NCI-H187 treated with DMSO at 0.1 percent for 48 hours (cell line): Measurements from ENCODE around the gene PCNX2.
"Not testable (repeated sequence)": the region's sequence is repeated elsewhere in the genome, so short reads cannot be mapped to it uniquely, and the experiment has no call there.

Source experiments
- DNase-seq: peaks from one replicate; lab custom pipeline; 2025; lab: John Stamatoyannopoulos, UW

Gene PCNX2

DNA sequence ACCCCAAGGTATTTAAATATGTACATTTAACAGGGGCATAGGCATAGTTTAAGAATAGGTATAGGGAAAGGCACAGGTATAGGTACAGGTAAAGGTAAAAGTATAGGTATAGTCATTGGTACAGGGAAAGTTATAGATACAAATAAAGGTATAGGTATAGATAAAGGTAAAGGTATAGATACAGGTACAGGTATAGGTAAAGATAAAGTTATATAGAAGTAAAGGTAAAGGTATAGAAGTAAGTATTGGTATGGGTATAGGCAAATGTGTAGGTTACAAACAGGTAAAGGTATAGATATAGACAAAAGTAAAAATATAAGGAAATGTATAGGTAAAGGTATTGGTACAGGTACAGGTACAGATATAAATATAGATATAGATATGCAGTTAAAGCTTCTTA is 137.2 kb downstream of the PCNX2 start:
- no peak for DNase-seq

- no peak for DNase-seq
These were observed 138.3 kb downstream of the PCNX2 start for GRCh38 chr1:233157245-233157644.

DNA sequence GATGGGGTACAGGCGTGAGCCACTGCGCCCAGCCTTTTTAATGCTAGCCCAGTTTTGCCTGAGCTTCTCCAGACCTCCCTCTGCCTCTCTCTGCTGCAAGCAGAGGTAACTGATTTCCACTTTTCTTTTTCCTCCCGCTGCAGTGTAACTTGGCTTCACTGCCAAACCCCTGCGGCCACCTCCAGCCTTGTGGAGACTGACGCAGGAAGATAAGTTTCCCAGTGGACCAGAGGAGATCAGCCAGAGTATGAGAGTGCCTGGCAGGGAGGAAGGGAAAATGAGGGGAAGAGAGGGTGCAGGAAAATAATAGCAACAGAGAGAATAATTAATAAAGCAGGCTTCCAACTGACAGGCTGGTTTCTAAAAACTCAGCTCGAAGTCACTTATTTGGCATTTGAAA is 143.7 kb downstream of the PCNX2 start:
- DNase-seq, result no peak

DNA sequence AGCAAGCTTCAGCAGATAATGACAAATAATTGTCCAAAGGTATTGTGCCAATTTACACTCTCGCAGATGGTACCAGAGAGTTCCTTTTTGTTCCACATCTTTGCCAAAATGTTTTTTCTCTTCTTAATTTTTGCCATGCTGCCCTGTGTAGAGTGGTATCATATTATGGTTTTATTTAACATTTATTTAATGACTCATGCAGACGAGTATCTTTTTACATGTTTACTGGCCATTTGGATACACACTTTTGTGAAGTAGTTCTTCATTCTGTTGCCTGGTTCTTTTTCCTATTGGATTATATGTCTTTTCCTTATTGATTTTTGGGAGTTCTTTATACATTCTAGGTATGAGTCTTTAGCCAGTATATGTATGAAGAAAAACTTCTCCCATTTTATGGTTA is 151.1 kb downstream of the PCNX2 start:
- DNase-seq, result no peak

GRCh38 chr1:233143241-233143640 is 152.3 kb downstream of the PCNX2 start:
- DNase-seq, result no peak

DNA sequence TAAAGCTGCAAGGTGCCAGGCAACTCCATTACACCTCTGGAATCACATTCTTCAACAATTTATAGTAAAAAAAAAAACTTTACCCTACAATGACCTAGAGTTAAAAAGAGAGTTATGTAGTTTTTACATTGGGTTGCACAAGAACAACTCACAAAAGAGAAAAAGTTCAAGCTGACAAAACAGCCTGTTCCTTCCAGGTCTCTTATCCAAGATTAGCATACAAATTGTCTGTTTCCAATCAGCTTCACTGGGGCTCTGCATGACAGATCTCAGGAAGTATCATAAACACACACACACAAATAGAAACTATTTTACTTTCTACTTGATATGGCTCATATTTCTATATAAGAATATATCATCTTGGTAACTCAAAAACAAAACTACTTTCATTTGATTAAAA is 154.6 kb downstream of the PCNX2 start:
- no peak for DNase-seq

GRCh38 chr1:233140499-233140898 is 155.0 kb downstream of the PCNX2 start:
- no peak for DNase-seq

DNA sequence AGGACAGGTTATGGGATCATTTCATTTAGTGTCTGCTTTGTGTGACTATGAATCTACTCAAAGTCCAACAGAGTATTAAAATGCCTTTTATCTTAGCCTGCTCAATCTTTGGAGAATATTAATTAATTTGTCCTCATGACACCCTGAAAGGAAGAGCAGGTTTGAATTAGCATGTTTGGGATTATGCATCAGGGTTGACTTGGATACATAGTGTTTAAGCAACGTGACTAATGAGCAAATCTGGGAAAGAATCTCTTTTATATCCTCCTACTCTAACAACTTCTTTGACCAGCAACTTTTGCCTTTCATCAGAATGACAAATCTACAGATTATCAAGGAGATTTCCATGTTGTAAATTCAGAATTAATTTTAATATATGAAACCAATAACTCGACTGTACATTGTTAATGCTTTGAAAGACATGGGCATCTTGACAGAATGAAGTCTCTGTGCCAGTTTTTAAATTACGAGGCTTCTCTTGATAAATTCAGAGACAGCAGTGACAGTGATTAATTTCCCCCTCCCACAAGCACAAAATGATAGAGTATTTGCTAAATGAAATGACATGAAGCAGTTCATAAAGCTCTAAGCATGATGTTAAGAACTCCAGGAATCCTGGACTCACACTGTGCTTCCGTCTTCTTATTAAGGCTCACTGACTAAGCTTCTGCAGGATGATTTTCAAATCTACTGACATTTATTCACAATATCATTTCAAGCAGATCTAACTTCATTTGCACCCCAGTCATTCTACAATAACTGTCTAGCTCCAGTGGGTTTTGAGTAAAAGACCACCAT is 156.5 kb downstream of the PCNX2 start:
- no peak for DNase-seq

- DNase-seq, result no peak
These were observed 159.7 kb downstream of the PCNX2 start for GRCh38 chr1:233135833-233136232.

DNA sequence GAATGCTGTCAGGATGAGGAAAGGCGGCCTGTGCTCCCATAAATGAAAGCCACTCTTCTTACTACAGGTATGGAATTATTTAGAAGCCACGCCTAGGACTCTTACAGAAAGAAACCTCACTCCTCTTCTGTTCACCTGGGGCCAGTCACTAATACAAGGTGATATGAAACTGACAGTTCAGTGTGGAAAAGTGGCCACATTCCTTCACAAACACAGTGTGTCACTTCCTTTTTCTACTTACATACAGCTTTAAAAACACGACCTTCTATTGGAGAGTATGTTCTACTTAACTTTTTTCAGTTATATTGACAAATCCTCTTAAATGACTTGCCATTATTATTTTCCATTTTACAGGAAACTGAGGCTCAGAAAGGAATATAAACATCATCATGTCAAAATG is 163.1 kb downstream of the PCNX2 start:
- DNase-seq, result no peak

DNA sequence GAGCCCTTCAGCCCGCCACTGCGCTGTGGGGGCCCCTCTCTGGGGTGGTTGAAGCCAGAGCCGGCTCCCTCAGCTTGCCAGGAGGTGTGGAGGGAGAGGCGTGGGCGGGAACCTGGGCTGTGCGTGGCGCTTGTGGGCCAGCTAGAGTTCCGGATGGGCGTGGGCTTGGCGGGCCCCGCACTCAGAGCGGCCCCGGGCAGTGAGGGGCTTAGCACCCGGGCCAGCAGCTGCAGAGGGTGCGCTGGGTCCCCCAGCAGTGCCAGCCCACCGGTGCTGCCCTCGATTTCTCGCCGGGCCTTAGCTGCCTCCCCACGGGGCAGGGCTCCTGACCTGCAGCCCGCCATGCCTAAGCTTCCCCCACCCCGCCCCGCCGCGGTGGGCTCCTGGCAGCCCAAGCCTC is 166.5 kb downstream of the PCNX2 start:
- DNase-seq, result not testable (repeated sequence)

DNA sequence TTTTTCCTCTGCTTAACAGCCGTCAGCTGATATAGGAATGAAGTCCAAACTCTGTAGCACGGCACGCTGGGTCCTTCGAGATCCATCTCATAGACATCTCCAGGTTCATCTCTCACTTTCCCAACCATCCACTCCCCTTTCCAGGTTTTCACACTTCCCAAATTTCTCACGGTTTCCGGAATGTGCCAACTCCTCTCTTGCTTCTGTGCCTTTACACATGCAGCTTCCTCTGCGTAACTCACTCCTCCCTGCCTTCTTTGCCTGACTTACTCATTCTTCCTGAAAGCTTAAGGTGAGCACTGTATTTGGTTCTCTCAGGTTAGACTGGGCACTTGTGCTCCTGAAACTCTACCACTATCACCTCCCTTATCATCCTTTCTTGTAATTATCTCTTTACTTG is 168.4 kb downstream of the PCNX2 start:
- DNase-seq, result no peak

DNA sequence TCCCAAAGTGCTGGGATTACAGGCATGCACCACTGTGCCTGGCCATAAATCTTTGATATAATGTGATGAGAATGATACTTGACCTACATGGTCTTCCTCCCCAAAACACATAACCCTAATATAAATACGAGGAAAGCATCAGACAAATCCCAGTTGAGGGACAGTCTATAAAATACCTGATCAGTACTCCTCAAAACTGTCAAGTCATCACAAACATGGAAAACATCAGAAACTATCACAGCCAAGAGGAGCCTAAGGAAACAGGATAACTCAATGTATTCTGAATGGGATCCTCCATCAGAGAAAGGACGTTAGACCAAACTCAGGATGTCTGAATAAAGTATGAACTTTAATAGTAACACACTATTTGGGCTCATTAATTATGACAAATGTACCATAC is 172.7 kb downstream of the PCNX2 start:
- DNase-seq, result no peak

DNA sequence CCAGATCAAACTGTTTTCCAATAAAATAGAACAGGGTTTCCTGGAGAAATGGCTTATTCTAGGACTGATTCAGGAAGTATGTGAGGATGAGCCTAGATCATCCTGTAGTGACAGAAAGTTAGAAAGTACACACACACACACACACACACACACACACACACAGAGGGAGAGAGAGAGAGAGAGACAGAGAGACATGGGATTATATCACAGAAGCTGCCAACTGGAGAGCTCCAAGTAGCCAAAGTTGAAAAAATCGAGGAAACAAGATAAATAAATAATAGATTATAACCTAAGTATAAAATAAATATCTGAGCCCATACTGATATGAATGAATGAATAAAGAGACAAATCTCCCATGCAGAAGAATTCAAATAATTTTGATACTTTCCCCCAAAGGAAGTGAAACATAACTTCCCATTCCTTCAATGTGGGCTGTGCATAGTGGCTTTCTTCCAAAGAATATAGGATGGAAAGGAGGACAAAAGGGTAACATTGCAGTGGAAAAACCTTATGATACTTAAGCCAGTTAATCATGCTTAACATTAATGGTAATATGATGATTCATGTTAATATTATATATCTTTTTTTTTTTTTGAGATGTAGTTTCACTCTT is 173.5 kb downstream of the PCNX2 start:
- no peak for DNase-seq

GRCh38 chr1:233114860-233115259 is 180.7 kb downstream of the PCNX2 start:
- no peak for DNase-seq

- no peak for DNase-seq
These were observed 181.4 kb downstream of the PCNX2 start for GRCh38 chr1:233114159-233114558.

DNA sequence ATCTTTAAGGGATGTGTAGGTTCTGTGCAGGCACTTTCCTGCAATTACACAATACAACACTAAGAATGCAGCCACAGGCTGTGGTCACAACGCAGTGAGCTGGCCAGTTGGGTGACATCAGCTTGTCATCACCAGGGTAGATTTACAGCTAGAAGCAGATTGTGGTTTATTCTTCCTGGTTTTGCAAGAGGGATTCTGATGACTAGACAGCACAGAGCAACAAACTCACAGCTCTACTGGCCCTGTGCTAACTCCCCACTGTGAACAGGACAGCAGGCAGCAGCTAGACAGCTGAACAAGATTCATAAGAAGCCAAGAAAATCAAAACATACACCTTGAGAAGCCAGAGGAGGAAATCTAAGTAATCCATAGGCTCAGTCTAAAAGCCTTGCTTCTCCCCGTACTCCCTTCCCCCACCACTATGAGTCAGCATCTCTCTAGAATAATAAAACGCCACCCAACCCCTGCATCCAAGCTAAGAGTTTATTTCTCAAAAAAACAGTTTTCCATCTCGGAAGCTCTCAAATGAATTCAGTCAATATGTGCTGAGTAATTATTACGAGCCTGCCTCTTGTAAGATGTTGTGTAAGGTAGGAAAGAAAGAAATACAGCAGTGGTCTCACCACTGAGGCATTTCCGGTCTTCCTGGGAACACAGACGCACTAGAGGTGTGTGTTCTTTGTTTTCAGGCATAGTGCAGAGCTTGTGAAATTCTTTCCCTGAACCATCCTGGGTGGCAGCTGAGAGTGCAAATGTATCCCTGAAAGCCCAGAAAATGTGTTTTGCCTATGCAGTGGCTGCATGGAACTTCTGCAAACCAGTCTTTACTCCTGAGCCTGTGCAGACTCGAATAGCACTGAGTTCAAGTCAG is 182.3 kb downstream of the PCNX2 start:
- DNase-seq, result no peak

DNA sequence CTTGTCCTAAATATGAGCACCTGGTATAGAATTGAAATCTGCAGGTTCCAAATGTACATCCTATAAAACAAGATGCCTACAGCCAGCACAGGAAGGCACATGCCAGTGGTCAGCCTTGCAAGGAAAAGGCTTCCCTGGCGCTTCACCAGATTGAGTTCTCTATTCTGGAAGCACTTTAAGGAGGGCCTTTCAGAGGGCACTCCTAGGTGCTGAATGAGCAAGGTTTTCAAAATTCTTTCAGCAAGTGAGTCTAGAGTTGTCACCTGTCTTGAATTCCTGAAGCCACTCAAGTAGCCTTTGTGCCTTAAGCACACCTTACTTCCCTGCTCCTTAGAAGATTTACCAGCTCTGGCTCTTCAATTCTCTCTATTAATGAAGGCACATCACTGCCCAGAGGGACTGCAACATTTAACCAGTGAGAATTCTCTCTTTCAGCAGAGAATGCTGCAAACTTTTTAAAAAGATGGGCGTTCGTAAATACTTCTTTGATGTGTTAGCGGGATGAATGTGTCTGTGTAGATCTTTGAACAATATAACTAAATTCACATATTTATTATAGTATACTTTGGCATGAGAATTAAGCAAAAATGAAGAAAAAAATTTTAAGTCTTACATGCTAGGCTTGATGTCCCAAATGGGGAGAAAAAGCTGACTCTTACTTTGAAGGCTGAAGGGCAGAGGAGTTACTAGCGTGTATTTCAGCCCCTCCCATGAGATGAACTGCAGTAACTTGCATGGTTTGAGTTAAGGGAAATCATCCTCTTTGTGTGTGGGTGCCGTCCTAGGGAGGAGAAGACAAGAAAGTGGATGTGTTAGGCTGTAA is 183.1 kb downstream of the PCNX2 start:
- DNase-seq, result no peak

- DNase-seq, result no peak
These were observed 183.8 kb downstream of the PCNX2 start for GRCh38 chr1:233111731-233112130.

DNA sequence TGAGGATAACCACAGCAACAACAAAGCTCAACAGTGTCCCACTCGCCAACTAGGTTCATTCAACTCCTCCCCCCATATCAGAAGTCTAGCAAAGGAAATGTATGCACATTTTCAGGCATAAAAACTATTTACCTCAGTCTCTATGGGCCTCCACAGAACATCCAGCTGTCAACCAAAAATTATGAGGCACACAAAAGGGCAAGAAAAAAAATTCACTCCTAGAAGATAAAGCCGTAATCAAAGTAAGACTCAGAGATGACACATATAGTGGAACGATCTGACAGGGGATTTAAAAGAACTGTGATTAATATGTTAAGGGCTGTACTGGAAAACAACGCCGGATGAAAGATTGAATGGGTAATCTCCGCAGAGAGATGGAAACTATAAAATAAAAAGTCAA is 186.4 kb downstream of the PCNX2 start:
- DNase-seq, result no peak

- DNase-seq, result not testable (repeated sequence)
These were observed 187.8 kb downstream of the PCNX2 start for GRCh38 chr1:233107716-233108130.

GRCh38 chr1:233107130-233107660 is 188.3 kb downstream of the PCNX2 start:
- no peak for DNase-seq
